Heart left ventricle (tissue), 16 donors: ENCODE measurements around the gene NAPG. TPM values are rescaled to one million over a fixed set of nuclear protein-coding genes. Genes with fewer than 3 reads are reported as not detected.

Experiments
- ATAC-seq, 4 donors: fragments of 200-7000 bp; cut with Tn5 transposase; one replicate each; pipeline ENCODE4 v1.9.1; 2020 to 2022; ENCODE audit warnings: moderate library complexity in 4 of 4, mild to moderate bottlenecking in 3 of 4, moderate number of reproducible peaks in 1 of 4
- DNase-seq, 5 donors: peaks; one replicate each; pipeline ENCODE4 v3.0.0-alpha.2; 2020
- H3K27ac ChIP-seq, 12 donors: fragments of 200-600 bp; sonication (generic) in 4 of 12; one replicate each; pipeline versions ENCODE4 v1.5.0 to v1.8.0; 2016 to 2022; ENCODE audit warnings: mild to moderate bottlenecking in 2 of 12
- H3K27me3 ChIP-seq, 9 donors: fragments of 200-600 bp; sonication (generic) in 2 of 9; one replicate each; pipeline versions ENCODE4 v1.5.1 to v1.8.0; 2016 to 2022; ENCODE audit warnings: mild to moderate bottlenecking in 3 of 9
- H3K36me3 ChIP-seq, 9 donors: fragments of 200-600 bp; sonication (generic) in 2 of 9; one replicate each; pipeline versions ENCODE4 v1.5.0 to v1.8.0; 2018 to 2022; ENCODE audit warnings: mild to moderate bottlenecking in 2 of 9
- H3K4me1 ChIP-seq, 12 donors: fragments of 200-600 bp; sonication (generic) in 4 of 12; one replicate each; pipeline versions ENCODE4 v1.5.0 to v1.8.0; 2016 to 2022; ENCODE audit warnings: mild to moderate bottlenecking in 3 of 12
- H3K4me3 ChIP-seq, 12 donors: fragments of 200-600 bp; sonication (generic) in 4 of 12; one replicate each; pipeline versions ENCODE4 v1.5.0 to v1.8.0; 2017 to 2022; ENCODE audit warnings: mild to moderate bottlenecking in 9 of 12, moderate library complexity in 4 of 12
- H3K9me3 ChIP-seq, 12 donors: fragments of 200-600 bp; sonication (generic) in 4 of 12; one replicate each; pipeline versions ENCODE4 v1.5.0 to v1.8.0; 2016 to 2022; ENCODE audit warnings: mild to moderate bottlenecking in 1 of 12
- CTCF ChIP-seq, 12 donors: fragments of 200-600 bp; sonication (generic) in 4 of 12; IDR thresholded peaks; one replicate each; pipeline versions ENCODE4 v1.5.0 to v1.8.0; 2018 to 2022; ENCODE audit warnings: antibody characterized with exemption in 12 of 12, mild to moderate bottlenecking in 5 of 12
- POLR2A ChIP-seq, 2 donors: fragments of 450-650 bp; IDR thresholded peaks; one replicate each; pipeline ENCODE4 v1.6.1; 2017; ENCODE audit warnings: antibody characterized with exemption in 2 of 2, mild to moderate bottlenecking in 2 of 2, moderate library complexity in 2 of 2
- WGBS, 4 donors: extraction: QIAGEN DNeasy Blood & Tissue Kit in 2 of 4; methylation state at CpG; one replicate each; pipeline versions ENCODE4 v1.1.5 to v1.1.7; 2013 to 2018; 5-methylcytosine and 5-hydroxymethylcytosine counted together
- intact Hi-C, 10 donors: fragments of 100-400 bp; cut with DNase I; formaldehyde crosslinking; loops; one replicate each; pipeline versions ENCODE4 v1.11.1 to v1.14.2; 2022
- polyA plus RNA-seq, 2 donors: library from polyadenylated mRNA; stranded (reverse); fragments of 200-250 nt; gene quantifications; one replicate each; pipeline ENCODE4 v1.2.3, GENCODE V29; 2013
- total RNA-seq, 9 donors: library from RNA; depleted of rRNA in 2 of 9; stranded (reverse); fragments of >200 nt in 2 of 9; fragmentation: NEBNext Ultra II Directional in 3 of 9; extraction: Animal tissue kit (Norgen Biotek cat#: 25700) in 3 of 9; gene quantifications; one replicate each; pipeline versions ENCODE4 v1.1.0 to v1.2.4, GENCODE V29; 2016 to 2023
- donor health status: ischemic (EF 13 %, LVEDD 7.1; RV severe dilation, severe dysfunction).
- donor health status: healthy with polysubstance abuse.
- donor health status: DM: no; HTN: yes; CAD: no.
- donor health status: DM: no; HTN: no; CAD: no.
- donor health status: ischemic (EF 25% LVEDD 6.9; RV normal size, moderate dysfunction).
- donor health status: ischemic (EF 25% LVEDD 5.7; RV mildly dilated, moderate dysfunction).
- donor health status: healthy.
- donor health status: DM: yes; HTN: yes; CAD: no.
- donor health status: ischemic (EF 35%, LVEDD 5.7; RV mildly dilated, moderate dysfunction).
- donor health status: nonischemic (EF 11% LVEDD 7.7; RV severe dilation, severe dysfunction).
- donor health status: DM: yes; HTN: yes; CAD: no.
- donor health status: PGD.
- donor health status: ischemic (EF 29% LVEDD 5.4; RV normal size, mild dysfunction).
- donor health status: nonischemic (EF 23%, LVEDD 6.1; RV moderate dilation, normal function).

NAPG gene
- total and polyA plus RNA-seq, 11 donors, result 12.7 to 46.3 (median 34.5) TPM

GRCh38 chr18:10558967-10559298 is 33.1 kb downstream of the NAPG start:
- Histone ChIP-seq H3K9me3 (no peaks in the 10 kb centered on the region), H3K27me3 (no peaks in the 10 kb centered on the region), H3K36me3 (peaks cover 0 to 42% (median 39%) of the 10 kb centered on the region in 9 donors), H3K4me3 (no peak overlapping the region), H3K27ac (no peak overlapping the region), H3K4me1 (peaks cover 0 to 18% (median 7%) of the 10 kb centered on the region in 12 donors)
- intact Hi-C loops, result no loop called here
- ATAC-seq (no peak), DNase-seq (no peak)
- 86 to 97% (median 92%) methylated on average over 4 of the region's 4 CpGs for WGBS, 4 donors
- no peak for TF ChIP-seq CTCF (IDR thresholded peaks at IDR 0.05)
- no peak for TF ChIP-seq POLR2A (IDR thresholded peaks at IDR 0.05)

- peak; percentile 21 to 50 (median 25) for ATAC-seq
- Histone ChIP-seq H3K36me3 (peaks cover 0 to 33% (median 30%) of the 10 kb centered on the region in 9 donors), H3K4me1 (peaks cover 0 to 20% (median 7%) of the 10 kb centered on the region in 12 donors), H3K27me3 (no peaks in the 10 kb centered on the region), H3K9me3 (no peaks in the 10 kb centered on the region), H3K27ac (peak overlapping the region in 3 of 12 donors; percentile 6 to 57 (median 19)), H3K4me3 (peak overlapping the region in 8 of 12 donors; percentile 27 to 51 (median 33))
- TF ChIP-seq CTCF (IDR thresholded peaks at IDR 0.05), result no peak
- no peak for TF ChIP-seq POLR2A (IDR thresholded peaks at IDR 0.05)
- intact Hi-C loops, result loop anchor here (2.0 to 10.0 kb wide), 11 partner anchors 102 to 995 kb away; no protein-coding TSS in a partner anchor
- 33 to 41% (median 38%) methylated on average over 15 to 17 of the region's 17 CpGs for WGBS, 4 donors
- DNase-seq, result peak in 3 of 5 donors; percentile 23 to 34 (median 31)
Observed at GRCh38 chr18:10559553-10560451, 34.0 kb downstream of the NAPG start.

- Histone ChIP-seq H3K4me3 (peak overlapping the region in 8 of 12 donors; percentile 27 to 51 (median 33)), H3K36me3 (peaks cover 0 to 25% (median 22%) of the 10 kb centered on the region in 9 donors), H3K4me1 (peaks cover 0 to 20% (median 7%) of the 10 kb centered on the region in 12 donors), H3K9me3 (no peaks in the 10 kb centered on the region), H3K27me3 (no peaks in the 10 kb centered on the region), H3K27ac (peak overlapping the region in 3 of 12 donors; percentile 6 to 57 (median 19))
- 24 to 34% (median 32%) methylated on average over 17 of the region's 17 CpGs for WGBS, 4 donors
- DNase-seq (peak in 4 of 5 donors; percentile 57 to 71 (median 70)), ATAC-seq (peak; percentile 66 to 74 (median 72))
- TF ChIP-seq POLR2A (IDR thresholded peaks at IDR 0.05) (no peak), CTCF (IDR thresholded peaks at IDR 0.05) (peak; percentile 68 to 82 (median 76))
- intact Hi-C loops, result loop anchor here (2.0 to 10.0 kb wide), 11 partner anchors 102 to 994 kb away; no protein-coding TSS in a partner anchor
Observed at GRCh38 chr18:10560452-10561045, 34.7 kb downstream of the NAPG start.

GRCh38 chr18:10562773-10563160 is 36.9 kb downstream of the NAPG start:
- intact Hi-C loops, result loop anchor here (5.0 to 10.0 kb wide), 10 partner anchors 100 to 992 kb away; no protein-coding TSS in a partner anchor
- Histone ChIP-seq H3K9me3 (no peaks in the 10 kb centered on the region), H3K4me1 (peaks cover 0 to 20% (median 7%) of the 10 kb centered on the region in 12 donors), H3K27me3 (no peaks in the 10 kb centered on the region), H3K27ac (no peak overlapping the region), H3K4me3 (no peak overlapping the region), H3K36me3 (peaks cover 0 to 5% (median 2%) of the 10 kb centered on the region in 9 donors)
- DNase-seq (no peak), ATAC-seq (no peak)
- 70 to 80% (median 74%) methylated on average over 5 of the region's 5 CpGs for WGBS, 4 donors
- no peak for TF ChIP-seq CTCF (IDR thresholded peaks at IDR 0.05)
